H1 (cell line): ENCODE measurements around the gene CLEC16A. TPM values are rescaled to one million over a fixed set of nuclear protein-coding genes. Genes with fewer than 3 reads are reported as not detected.

Experiments
- CTCF ChIA-PET: fragments of 300-600 bp; sonication (Branson Sonifier 250); formaldehyde crosslinking; loops from one replicate; lab custom pipeline; 2021; ENCODE audit not compliant: partially characterized antibody; lab: Charles Lee
- POLR2A ChIA-PET: fragments of 300-600 bp; sonication (Branson Sonifier 250); formaldehyde crosslinking; loops from one replicate; lab custom pipeline; 2021; ENCODE audit warnings: inconsistent platforms; ENCODE audit not compliant: partially characterized antibody; lab: Charles Lee
- DNase-seq, 2 experiments: peaks; one replicate each; pipeline versions ENCODE4 v3.0.0 to v3.0.0-alpha.2; 2010 to 2022; ENCODE audit warnings: low spot score in 2 of 2, low read depth in 1 of 2, mixed read lengths in 1 of 2
- FAIRE-seq: peaks from 2 replicates; lab custom pipeline; 2011; peaks lifted over from hg19 to GRCh38; lab: Jason Lieb, UNC
- H2AFZ ChIP-seq: 2 replicates; pipeline ENCODE4 v1.8.1; 2012; ENCODE audit warnings: low read length, inconsistent platforms
- H2AK5ac ChIP-seq: 2 replicates; pipeline ENCODE4 v1.6.1; 2013; ENCODE audit warnings: low read depth, low read length
- H2BK120ac ChIP-seq: replicated peaks from 2 replicates; pipeline ENCODE3; 2013; ENCODE audit warnings: low read depth, low read length, inconsistent platforms
- H2BK12ac ChIP-seq: 2 replicates; pipeline ENCODE4 v1.6.1; 2013; ENCODE audit warnings: low read depth, low read length
- H2BK15ac ChIP-seq: 2 replicates; pipeline ENCODE4 v1.6.1; 2013; ENCODE audit warnings: low read length
- H2BK20ac ChIP-seq: 2 replicates; pipeline ENCODE4 v1.6.1; 2013; ENCODE audit warnings: low read length
- H2BK5ac ChIP-seq: 2 replicates; pipeline ENCODE4 v1.6.1; 2013; ENCODE audit warnings: low read depth, low read length
- H3K14ac ChIP-seq: 2 replicates; pipeline ENCODE4 v1.6.1; 2013; ENCODE audit warnings: inconsistent platforms; ENCODE audit not compliant: insufficient read length
- H3K18ac ChIP-seq: 2 replicates; pipeline ENCODE4 v1.6.1; 2013; ENCODE audit warnings: low read length; ENCODE audit errors: extremely low read depth
- H3K23ac ChIP-seq: 2 replicates; pipeline ENCODE4 v1.6.1; 2013; ENCODE audit warnings: inconsistent platforms; ENCODE audit not compliant: insufficient read length
- H3K23me2 ChIP-seq: 2 replicates; pipeline ENCODE4 v1.6.1; 2013; ENCODE audit warnings: low read depth, low read length
- H3K27ac ChIP-seq: 2 replicates; pipeline ENCODE4 v1.6.1; 2011; ENCODE audit warnings: low read depth, low read length, inconsistent platforms
- H3K27me3 ChIP-seq, 4 experiments: replicated peaks in 1 of 4; 1 replicate in 1 of 4; 2 replicates in 3 of 4; pipeline versions ENCODE4 v1.6.1 to v1.8.1; 2011 to 2013; ENCODE audit warnings: low read length in 3 of 4, mild to moderate bottlenecking in 3 of 4, inconsistent platforms in 2 of 4, mixed read lengths in 2 of 4, moderate library complexity in 1 of 4; ENCODE audit not compliant: control insufficient read depth in 3 of 4, insufficient read depth in 3 of 4; ENCODE audit errors: extremely low read depth in 1 of 4
- H3K36me3 ChIP-seq, 4 experiments: 2 replicates each; pipeline versions ENCODE4 v1.6.1 to v1.8.1; 2011 to 2013; ENCODE audit warnings: mild to moderate bottlenecking in 4 of 4, low read length in 3 of 4, moderate library complexity in 2 of 4, control low read depth in 1 of 4, inconsistent platforms in 1 of 4; ENCODE audit not compliant: insufficient read depth in 4 of 4, control insufficient read depth in 2 of 4
- H3K4ac ChIP-seq: replicated peaks from 2 replicates; pipeline ENCODE3; 2013; ENCODE audit warnings: low read length, low read depth, mixed read lengths, inconsistent platforms; ENCODE audit not compliant: insufficient read length
- H3K4me1 ChIP-seq, 4 experiments: replicated peaks in 1 of 4; 1 replicate in 1 of 4; 2 replicates in 3 of 4; pipeline versions ENCODE4 v1.6.1 to v1.8.1; 2011 to 2013; ENCODE audit warnings: low read length in 3 of 4, inconsistent platforms in 2 of 4, mixed read lengths in 1 of 4; ENCODE audit not compliant: insufficient read depth in 4 of 4, control insufficient read depth in 3 of 4
- H3K4me2 ChIP-seq, 2 experiments: 2 replicates each; pipeline versions ENCODE4 v1.6.1 to v1.8.1; 2011 to 2013; ENCODE audit warnings: low read depth in 2 of 2, low read length in 2 of 2, control low read depth in 1 of 2, inconsistent platforms in 1 of 2, mild to moderate bottlenecking in 1 of 2; ENCODE audit not compliant: insufficient read depth in 1 of 2
- H3K4me3 ChIP-seq, 4 experiments: fragments of 200-600, 300-600 bp in 1 of 4; sonication (generic), shearing (Covaris generic), sonication (Bioruptor Twin) in 1 of 4; 2 replicates each; pipeline versions ENCODE4 v1.5.1 to v1.8.1; 2011 to 2016; ENCODE audit warnings: low read length in 4 of 4, low read depth in 3 of 4, control low read depth in 2 of 4, inconsistent platforms in 2 of 4, mild to moderate bottlenecking in 2 of 4, mixed read lengths in 1 of 4, moderate library complexity in 1 of 4; ENCODE audit not compliant: insufficient read depth in 2 of 4; ENCODE audit errors: extremely low read depth in 1 of 4
- H3K56ac ChIP-seq: replicated peaks from 2 replicates; pipeline ENCODE3; 2013; ENCODE audit warnings: low read depth, mild to moderate bottlenecking, mixed read lengths, low read length, inconsistent platforms; ENCODE audit not compliant: insufficient read length
- H3K79me1 ChIP-seq: 2 replicates; pipeline ENCODE4 v1.6.1; 2013; ENCODE audit warnings: low read depth, low read length, control low read depth
- H3K79me2 ChIP-seq, 2 experiments: 2 replicates each; pipeline versions ENCODE4 v1.6.1 to v1.8.1; 2012 to 2013; ENCODE audit warnings: low read length in 2 of 2, mild to moderate bottlenecking in 2 of 2, inconsistent platforms in 1 of 2; ENCODE audit not compliant: insufficient read depth in 2 of 2, control insufficient read depth in 1 of 2
- H3K9ac ChIP-seq, 4 experiments: replicated peaks in 1 of 4; 1 replicate in 1 of 4; 2 replicates in 3 of 4; pipeline versions ENCODE4 v1.6.1 to v1.8.1; 2011 to 2013; ENCODE audit warnings: low read depth in 3 of 4, low read length in 3 of 4, control low read depth in 2 of 4, mild to moderate bottlenecking in 2 of 4, moderate library complexity in 2 of 4, inconsistent platforms in 1 of 4; ENCODE audit errors: extremely low read depth in 1 of 4
- H3K9me3 ChIP-seq, 2 experiments: 2 replicates each; pipeline versions ENCODE4 v1.6.1 to v1.8.1; 2012 to 2013; ENCODE audit warnings: mild to moderate bottlenecking in 2 of 2, moderate library complexity in 2 of 2, control low read depth in 1 of 2, inconsistent platforms in 1 of 2, low read depth in 1 of 2, low read length in 1 of 2, mixed read lengths in 1 of 2; ENCODE audit not compliant: insufficient read depth in 2 of 2
- H4K20me1 ChIP-seq, 2 experiments: replicated peaks in 1 of 2; 2 replicates each; pipeline versions ENCODE3 to v1.8.1; 2011 to 2013; ENCODE audit warnings: inconsistent platforms in 2 of 2, low read length in 2 of 2, mild to moderate bottlenecking in 1 of 2; ENCODE audit not compliant: insufficient read depth in 2 of 2, control insufficient read depth in 1 of 2
- H4K5ac ChIP-seq: 2 replicates; pipeline ENCODE4 v1.6.1; 2013; ENCODE audit warnings: low read length, low read depth, mixed read lengths, inconsistent platforms; ENCODE audit not compliant: insufficient read length
- H4K8ac ChIP-seq: 2 replicates; pipeline ENCODE4 v1.8.0; 2013; ENCODE audit warnings: mild to moderate bottlenecking, moderate library complexity, low read length, inconsistent platforms; ENCODE audit not compliant: insufficient read depth; ENCODE audit errors: extremely low read depth
- H4K91ac ChIP-seq: replicated peaks from 2 replicates; pipeline ENCODE3; 2013; ENCODE audit warnings: low read length, mixed read lengths, inconsistent platforms; ENCODE audit not compliant: insufficient read length
- ATF2 ChIP-seq: IDR thresholded peaks from 2 replicates; pipeline ENCODE4 v1.6.1; 2012; ENCODE audit warnings: low read length, inconsistent platforms
- CBX8 ChIP-seq: fragments of 300-800, 300-1000 bp; sonication (generic); IDR thresholded peaks from 2 replicates; pipeline ENCODE4 v1.7.1; 2016; ENCODE audit warnings: low read depth, low read length, borderline replicate concordance
- EP300 ChIP-seq, 2 experiments: IDR thresholded peaks; 1 replicate in 1 of 2; 2 replicates in 1 of 2; pipeline ENCODE4 v1.6.1; 2011 to 2012; ENCODE audit warnings: low read depth in 2 of 2, low read length in 2 of 2, mild to moderate bottlenecking in 2 of 2, borderline replicate concordance in 1 of 2, inconsistent platforms in 1 of 2, moderate library complexity in 1 of 2
- RBBP5 ChIP-seq: IDR thresholded peaks from 2 replicates; pipeline ENCODE4 v1.7.1; 2012; ENCODE audit warnings: low read depth, mild to moderate bottlenecking, inconsistent platforms, low read length, moderate library complexity, borderline replicate concordance
- RXRA ChIP-seq: IDR thresholded peaks from 2 replicates; pipeline ENCODE4 v1.6.1; 2011; ENCODE audit warnings: low read depth, mild to moderate bottlenecking, low read length, moderate library complexity; ENCODE audit not compliant: insufficient read depth
- SRF ChIP-seq: IDR thresholded peaks from 2 replicates; pipeline ENCODE4 v1.6.1; 2011; ENCODE audit warnings: mild to moderate bottlenecking, low read depth, low read length, moderate library complexity
- TBP ChIP-seq: IDR thresholded peaks from 2 replicates; pipeline ENCODE4 v1.6.1; 2011; ENCODE audit warnings: low read depth, low read length, improper control_type of control experiment
- WGBS, 2 experiments: shearing (Covaris generic) in 1 of 2; methylation state at CpG; one replicate each; pipeline versions ENCODE4 v1.1.6 to v1.1.7; 2013 to 2015; ENCODE audit warnings: low lambda C conversion rate in 2 of 2, mixed read lengths in 2 of 2, inconsistent platforms in 1 of 2, low coverage in 1 of 2, missing lambda C conversion rate in 1 of 2; ENCODE audit not compliant: insufficient replicate concordance in 2 of 2, insufficient coverage in 1 of 2, insufficient read length in 1 of 2; ENCODE audit errors: extremely low coverage in 1 of 2, missing lambda C conversion rate in 1 of 2; 5-methylcytosine and 5-hydroxymethylcytosine counted together
- polyA plus RNA-seq, 7 experiments: library from polyadenylated mRNA; depleted of rRNA in 3 of 7; stranded (reverse) in 5 of 7; unstranded in 2 of 7; fragments of >200 nt in 5 of 7; fragments of 200-250 nt in 2 of 7; gene quantifications; 1 replicate in 5 of 7; 2 replicates in 1 of 7; 4 replicates in 1 of 7; pipeline versions ENCODE4 v1.2.1 to v1.2.3, GENCODE V29; 2011 to 2013; ENCODE audit warnings: missing spikeins in 2 of 7, mixed read lengths in 2 of 7
- total RNA-seq: library from RNA; stranded (reverse); fragmentation: NEBNext Ultra II Directional; extraction: Animal tissue kit (Norgen Biotek cat#: 25700); gene quantifications from 2 replicates; pipeline ENCODE4 v1.2.1, GENCODE V29; 2021
- TF ChIP-seq, protein P1 (sequence below): IDR thresholded peaks from 2 replicates; pipeline ENCODE4 v1.6.1; 2012; ENCODE audit warnings: inconsistent platforms

The CLEC16A gene
- total and polyA plus RNA-seq, 2 of the 8 experiments (the other 6 are each of a cell fraction or from before 2014, with no cell fraction given), result 7.6 to 19.3 TPM

DNA sequence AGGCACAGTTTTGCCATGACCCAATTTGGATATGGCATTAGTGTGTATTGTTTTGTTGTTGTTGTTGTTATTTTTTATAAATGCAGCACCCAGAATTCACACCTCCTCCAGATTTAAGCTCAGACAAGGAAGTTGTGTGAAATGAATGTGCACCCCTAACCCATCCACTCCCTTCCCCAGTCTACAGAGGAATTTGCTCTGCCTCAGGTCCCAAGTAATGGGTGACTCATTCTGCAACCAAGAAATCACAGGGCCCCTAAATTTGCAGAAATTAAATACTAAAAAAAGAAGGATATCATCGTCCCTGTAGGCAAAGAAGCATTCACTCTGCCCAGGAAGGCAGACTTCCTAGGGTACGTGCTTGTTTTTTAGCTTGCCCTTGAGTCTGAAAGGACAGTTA, 62.3 kb downstream of the CLEC16A start:
- no peak overlapping the region for H3K27ac ChIP-seq
- no peak overlapping the region for H2AK5ac ChIP-seq
- H3K23ac ChIP-seq, result no peak overlapping the region
- H4K20me1 ChIP-seq, result peaks cover 0 to 3% of the 10 kb centered on the region in 2 experiments
- H3K14ac ChIP-seq, result no peak overlapping the region
- no peak overlapping the region for H3K4me3 ChIP-seq
- no peak overlapping the region for H4K8ac ChIP-seq
- H2BK15ac ChIP-seq, result no peak overlapping the region
- WGBS, 2 experiments, result 92% methylated on average over 2 of the region's 2 CpGs; no CpG with 5 or more reads in 1 of the 2 experiments
- H3K27me3 ChIP-seq, result no peaks in the 10 kb centered on the region
- ChIA-PET CTCF (interaction anchor here (1.0 to 1.4 kb wide), 2 partner anchors 17 to 26 kb away, joined by 4 read pairs; no protein-coding TSS in a partner anchor), POLR2A (no interaction called here)
- no peak overlapping the region for H2BK5ac ChIP-seq
- no peak overlapping the region for H3K18ac ChIP-seq
- H3K4me2 ChIP-seq, result no peak overlapping the region
- H3K4ac ChIP-seq, result no peak overlapping the region
- no peak overlapping the region for H2BK12ac ChIP-seq
- DNase-seq, result no peak
- H2BK20ac ChIP-seq, result no peak overlapping the region
- H4K5ac ChIP-seq, result no peak overlapping the region
- H3K9ac ChIP-seq, result no peak overlapping the region
- H2BK120ac ChIP-seq, result no peak overlapping the region
- H3K79me1 ChIP-seq, result no peaks in the 10 kb centered on the region
- no peak overlapping the region for H4K91ac ChIP-seq
- no peak overlapping the region for H3K56ac ChIP-seq
- no peaks in the 10 kb centered on the region for H3K4me1 ChIP-seq
- peaks cover 2% of the 10 kb centered on the region; the same call in 1 of the 2 replicates for H3K23me2 ChIP-seq
- H3K36me3 ChIP-seq, result peaks cover 0 to 3% (median 2%) of the 10 kb centered on the region in 4 experiments; a peak in 3 of 8 replicates
- no peak for FAIRE-seq
- no peaks in the 10 kb centered on the region; a peak in 1 of 4 replicates for H3K9me3 ChIP-seq
- TF ChIP-seq RBBP5, result no peak
- no peak for TF ChIP-seq ATF2
- no peak for TF ChIP-seq SRF
- TF ChIP-seq EP300 (IDR thresholded peaks at IDR 0.05; ENCODE audit: borderline replicate concordance in 1 of 2, low read depth in 2 of 2, low read length in 2 of 2), result no peak
- no peak for TF ChIP-seq CBX8
- TF ChIP-seq TBP, result no peak
- no peak for TF ChIP-seq RXRA
- TF ChIP-seq, protein P1, sequence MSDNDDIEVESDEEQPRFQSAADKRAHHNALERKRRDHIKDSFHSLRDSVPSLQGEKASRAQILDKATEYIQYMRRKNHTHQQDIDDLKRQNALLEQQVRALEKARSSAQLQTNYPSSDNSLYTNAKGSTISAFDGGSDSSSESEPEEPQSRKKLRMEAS, result no peak
- H2AFZ ChIP-seq, result no peak overlapping the region
- H3K79me2 ChIP-seq, result no peaks in the 10 kb centered on the region
